Measurements from ENCODE around the gene CYB561D2.
"Not testable (repeated sequence)": the region's sequence is repeated elsewhere in the genome, so short reads cannot be mapped to it uniquely, and the experiment has no call there.

CYB561D2 gene

GRCh38 chr3:50350527-50351322 is at the start of gene CYB561D2, which contains the start of gene NPRL2:
CYB561D2 (plus strand) TSS chr3:50350862; CDS start chr3:50351434, 572 bp downstream.
NPRL2 (minus strand) TSS chr3:50350775; CDS start chr3:50350652, 123 bp downstream.
- DNase-seq (ENCODE audit: low read depth) = peak; percentile 87

GRCh38 chr3:50302095-50303012 is 48.3 kb upstream of the CYB561D2 start:
- no peak for DNase-seq (ENCODE audit: low read depth)

GRCh38 chr3:50303013-50303815 is 47.4 kb upstream of the CYB561D2 start, which contains the start of gene HYAL1:
HYAL1 (minus strand) TSS chr3:50303574; CDS start chr3:50302956, 618 bp downstream.
- no peak for DNase-seq (ENCODE audit: low read depth)

- DNase-seq (ENCODE audit: low read depth) = no peak
These were observed 46.1 kb upstream of the CYB561D2 start for GRCh38 chr3:50304601-50305000.

GRCh38 chr3:50312041-50312440 is 38.6 kb upstream of the CYB561D2 start:
- DNase-seq (ENCODE audit: low read depth) = not testable (repeated sequence)

GRCh38 chr3:50314342-50314741 is 36.3 kb upstream of the CYB561D2 start:
- no peak for DNase-seq (ENCODE audit: low read depth)

GRCh38 chr3:50314816-50315215 is 35.8 kb upstream of the CYB561D2 start:
- DNase-seq (ENCODE audit: low read depth) = no peak

- no peak for DNase-seq (ENCODE audit: low read depth)
These were observed 33.9 kb upstream of the CYB561D2 start for GRCh38 chr3:50316657-50317242.

GRCh38 chr3:50317300-50317699 is 33.4 kb upstream of the CYB561D2 start:
- DNase-seq (ENCODE audit: low read depth) = no peak

- DNase-seq (ENCODE audit: low read depth) = no peak
These were observed 32.5 kb upstream of the CYB561D2 start for GRCh38 chr3:50318163-50318562.

- DNase-seq (ENCODE audit: low read depth) = no peak
These were observed 32.0 kb upstream of the CYB561D2 start for GRCh38 chr3:50318615-50319014.

- DNase-seq (ENCODE audit: low read depth) = no peak
These were observed 31.3 kb upstream of the CYB561D2 start for GRCh38 chr3:50319181-50319893.

- DNase-seq (ENCODE audit: low read depth) = no peak
These were observed 30.6 kb upstream of the CYB561D2 start for GRCh38 chr3:50319894-50320625.

- DNase-seq (ENCODE audit: low read depth) = no peak
These were observed 29.8 kb upstream of the CYB561D2 start for GRCh38 chr3:50320853-50321335.

- peak; percentile 82 for DNase-seq (ENCODE audit: low read depth)
These were observed 29.1 kb upstream of the CYB561D2 start for GRCh38 chr3:50321336-50322114.

- DNase-seq (ENCODE audit: low read depth) = no peak
These were observed 28.6 kb upstream of the CYB561D2 start for GRCh38 chr3:50322115-50322385.

GRCh38 chr3:50322386-50323091 is 28.1 kb upstream of the CYB561D2 start, which contains the start of gene HYAL2:
HYAL2 (minus strand) TSS chr3:50322745; CDS start chr3:50320489, 2,256 bp downstream.
- no peak for DNase-seq (ENCODE audit: low read depth)

GRCh38 chr3:50323092-50323600 is 27.5 kb upstream of the CYB561D2 start:
- no peak for DNase-seq (ENCODE audit: low read depth)

Data from stromal cell of bone marrow (primary cell).